ENCODE data around the gene TMC7. TPM values are rescaled to one million over a fixed set of nuclear protein-coding genes. Genes with fewer than 3 reads are reported as not detected.

The TMC7 gene
- polyA plus RNA-seq, 1 of the 3 experiments (the other 2 are of a cell fraction), result 0.66 TPM

GRCh38 chr16:19090916-19091315 is 107.2 kb downstream of the TMC7 start:
- DNase-seq, result no peak
- H3K9me3 ChIP-seq, result no peaks in the 10 kb centered on the region
- ChIA-PET CTCF (no interaction called here), POLR2A (no interaction called here)
- 93% methylated on average over 6 of the region's 6 CpGs for WGBS (ENCODE audit: low lambda C conversion rate)
- no peaks in the 10 kb centered on the region for H3F3A ChIP-seq (replicated peaks; ENCODE audit: insufficient read depth)
- H3K4me3 ChIP-seq (ENCODE audit: low read depth in 2 of 2, low read length in 1 of 2), result no peak overlapping the region
- H3K79me2 ChIP-seq (ENCODE audit: insufficient read depth), result no peaks in the 10 kb centered on the region
- H3K4me1 ChIP-seq (ENCODE audit: control insufficient read depth in 1 of 2, insufficient read depth in 2 of 2, low read depth in 1 of 2, low read length in 1 of 2), result peaks cover 4 to 6% of the 10 kb centered on the region in 2 experiments; a peak in 2 of 4 replicates
- no peak overlapping the region for H3K4me2 ChIP-seq
- no peak overlapping the region for H3K27ac ChIP-seq (ENCODE audit: low read depth in 2 of 2, low read length in 1 of 2)
- no peaks in the 10 kb centered on the region for H3K9me2 ChIP-seq
- no peaks in the 10 kb centered on the region for H4K20me1 ChIP-seq (ENCODE audit: insufficient read depth)
- no peaks in the 10 kb centered on the region; the same call in 1 of the 2 replicates for H3K27me3 ChIP-seq (ENCODE audit: insufficient read depth)
- no peak overlapping the region for H2AFZ ChIP-seq (ENCODE audit: low read depth)
- H3K36me3 ChIP-seq (replicated peaks in 1 of 2; ENCODE audit: control insufficient read depth in 1 of 2, insufficient read depth in 2 of 2, low read length in 1 of 2), result no peaks in the 10 kb centered on the region
- no peak overlapping the region for H3K9ac ChIP-seq
- TF ChIP-seq TCF12 (IDR thresholded peaks at IDR 0.05), result no peak
- no peak for TF ChIP-seq RAD21 (IDR thresholded peaks at IDR 0.05; ENCODE audit: low read length)
- TF ChIP-seq EP300 (IDR thresholded peaks at IDR 0.05; ENCODE audit: borderline replicate concordance in 1 of 2, low read depth in 1 of 2, low read length in 1 of 2), result no peak
- TF ChIP-seq USF2 (IDR thresholded peaks at IDR 0.05; ENCODE audit: borderline replicate concordance, low read depth, low read length), result no peak
- no peak for TF ChIP-seq GABPA (IDR thresholded peaks at IDR 0.05; ENCODE audit: low read depth)
- no peak for TF ChIP-seq NRF1 (IDR thresholded peaks at IDR 0.05; ENCODE audit: low read depth, low read length)
- no peak for TF ChIP-seq RCOR1 (IDR thresholded peaks at IDR 0.05; ENCODE audit: low read length)
- TF ChIP-seq FOSL2 (IDR thresholded peaks at IDR 0.05; ENCODE audit: borderline replicate concordance, low read depth), result no peak
- TF ChIP-seq RFX5 (IDR thresholded peaks at IDR 0.05; ENCODE audit: low read length), result no peak
- TF ChIP-seq PBX3 (IDR thresholded peaks at IDR 0.05), result no peak

DNA sequence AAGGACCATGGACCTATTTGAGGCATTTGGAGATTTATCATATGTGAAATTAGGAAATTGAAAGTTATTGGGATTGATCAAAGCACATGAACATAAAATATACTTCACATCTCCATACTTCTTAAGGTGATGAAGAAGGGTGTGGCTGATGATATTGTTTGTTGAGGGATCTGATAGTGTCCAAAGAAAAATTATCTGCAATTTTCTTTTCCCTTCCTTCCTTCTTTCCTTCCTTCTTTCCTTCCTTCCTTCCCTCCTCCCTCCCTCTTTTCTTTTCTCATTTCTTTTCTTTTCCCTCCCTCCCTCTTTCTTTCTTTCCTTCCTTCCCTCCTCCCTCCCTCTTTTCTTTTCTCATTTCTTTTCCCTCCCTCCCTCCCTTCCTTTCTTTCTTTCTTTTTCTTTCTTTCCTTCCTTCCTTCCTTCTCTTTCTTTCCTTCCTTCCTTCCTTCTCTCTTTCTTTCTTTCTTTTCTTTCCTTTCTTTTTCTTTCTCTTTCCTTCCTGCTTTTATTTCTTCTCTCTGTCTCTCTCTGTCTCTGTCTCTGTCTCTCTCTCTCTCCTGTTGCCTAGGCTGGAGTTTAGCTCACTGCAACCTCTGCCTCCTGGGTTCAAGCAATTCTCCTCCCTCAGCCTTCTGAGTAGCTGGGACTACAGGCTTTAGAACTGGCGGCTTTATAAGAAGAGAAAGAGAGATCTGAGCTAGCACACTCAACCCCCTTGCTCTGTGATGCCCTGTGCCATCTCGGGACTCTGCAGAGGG is 109.1 kb downstream of the TMC7 start:
- H3K79me2 ChIP-seq (ENCODE audit: insufficient read depth), result no peaks in the 10 kb centered on the region
- H3K36me3 ChIP-seq (replicated peaks in 1 of 2; ENCODE audit: control insufficient read depth in 1 of 2, insufficient read depth in 2 of 2, low read length in 1 of 2), result no peaks in the 10 kb centered on the region
- WGBS (ENCODE audit: low lambda C conversion rate), result 49% methylated on average over 2 of the region's 2 CpGs
- no peak overlapping the region for H3K27ac ChIP-seq (ENCODE audit: low read depth in 2 of 2, low read length in 1 of 2)
- H3F3A ChIP-seq (replicated peaks; ENCODE audit: insufficient read depth), result no peaks in the 10 kb centered on the region
- H3K9me2 ChIP-seq, result no peaks in the 10 kb centered on the region
- H3K9ac ChIP-seq, result no peak overlapping the region
- H3K27me3 ChIP-seq (ENCODE audit: insufficient read depth), result no peaks in the 10 kb centered on the region; the same call in 1 of the 2 replicates
- no peak overlapping the region for H3K4me2 ChIP-seq
- ChIA-PET CTCF (no interaction called here), POLR2A (no interaction called here)
- H2AFZ ChIP-seq (ENCODE audit: low read depth), result no peak overlapping the region
- TF ChIP-seq NRF1 (IDR thresholded peaks at IDR 0.05; ENCODE audit: low read depth, low read length) (no peak), CHD2 (IDR thresholded peaks at IDR 0.05; ENCODE audit: low read length, partially characterized antibody) (no peak), IRF3 (IDR thresholded peaks at IDR 0.05; ENCODE audit: low read depth, low read length) (no peak), MXI1 (IDR thresholded peaks at IDR 0.05; ENCODE audit: low read depth, low read length) (no peak)
- TF ChIP-seq, protein P1, sequence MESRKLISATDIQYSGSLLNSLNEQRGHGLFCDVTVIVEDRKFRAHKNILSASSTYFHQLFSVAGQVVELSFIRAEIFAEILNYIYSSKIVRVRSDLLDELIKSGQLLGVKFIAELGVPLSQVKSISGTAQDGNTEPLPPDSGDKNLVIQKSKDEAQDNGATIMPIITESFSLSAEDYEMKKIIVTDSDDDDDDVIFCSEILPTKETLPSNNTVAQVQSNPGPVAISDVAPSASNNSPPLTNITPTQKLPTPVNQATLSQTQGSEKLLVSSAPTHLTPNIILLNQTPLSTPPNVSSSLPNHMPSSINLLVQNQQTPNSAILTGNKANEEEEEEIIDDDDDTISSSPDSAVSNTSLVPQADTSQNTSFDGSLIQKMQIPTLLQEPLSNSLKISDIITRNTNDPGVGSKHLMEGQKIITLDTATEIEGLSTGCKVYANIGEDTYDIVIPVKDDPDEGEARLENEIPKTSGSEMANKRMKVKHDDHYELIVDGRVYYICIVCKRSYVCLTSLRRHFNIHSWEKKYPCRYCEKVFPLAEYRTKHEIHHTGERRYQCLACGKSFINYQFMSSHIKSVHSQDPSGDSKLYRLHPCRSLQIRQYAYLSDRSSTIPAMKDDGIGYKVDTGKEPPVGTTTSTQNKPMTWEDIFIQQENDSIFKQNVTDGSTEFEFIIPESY (IDR thresholded peaks at IDR 0.05; ENCODE audit: borderline replicate concordance, low read depth), result no peak
- no peaks in the 10 kb centered on the region for H3K4me1 ChIP-seq (ENCODE audit: control insufficient read depth in 1 of 2, insufficient read depth in 2 of 2, low read depth in 1 of 2, low read length in 1 of 2)
- H4K20me1 ChIP-seq (ENCODE audit: insufficient read depth), result no peaks in the 10 kb centered on the region
- no peak overlapping the region for H3K4me3 ChIP-seq (ENCODE audit: low read depth in 2 of 2, low read length in 1 of 2)
- H3K9me3 ChIP-seq, result no peaks in the 10 kb centered on the region
- no peak for DNase-seq

All from SK-N-SH (cell line).